A549 (cell line): ENCODE data around the gene ACVR2B.
"Not testable (repeated sequence)": the region's sequence is repeated elsewhere in the genome, so short reads cannot be mapped to it uniquely, and the experiment has no call there.

Experiments used
- CHD2 ChIP-seq: fragments of 150-350 bp; IDR thresholded peaks from 2 replicates; pipeline ENCODE4 v1.6.1; 2014; ENCODE audit warnings: low read length; ENCODE audit not compliant: partially characterized antibody
- CTCF ChIP-seq: fragments of >200 bp; sonication (Bioruptor Twin); formaldehyde crosslinking; IDR thresholded peaks from 3 replicates; pipeline ENCODE4 v1.5.1; 2016
- EP300 ChIP-seq, 2 experiments: fragments of >200 bp; sonication (Bioruptor Twin); formaldehyde crosslinking; IDR thresholded peaks; 2 replicates in 1 of 2; 3 replicates in 1 of 2; pipeline ENCODE4 v1.6.1; 2016 to 2017
- JUN ChIP-seq, 2 experiments: fragments of >200 bp; sonication (Bioruptor Twin); formaldehyde crosslinking; IDR thresholded peaks; 2 replicates in 1 of 2; 3 replicates in 1 of 2; pipeline ENCODE4 v1.6.1; 2016 to 2017
- JUNB ChIP-seq: fragments of >200 bp; sonication (Bioruptor Twin); formaldehyde crosslinking; IDR thresholded peaks from 2 replicates; pipeline ENCODE4 v1.6.1; 2016
- KDM1A ChIP-seq: fragments of 200-600 bp; sonication (generic); IDR thresholded peaks from 2 replicates; pipeline ENCODE4 v1.6.1; 2016; ENCODE audit warnings: low read depth, mild to moderate bottlenecking
- MYC ChIP-seq: IDR thresholded peaks from 2 replicates; pipeline ENCODE4 v1.6.1; 2012; ENCODE audit warnings: mild to moderate bottlenecking, inconsistent platforms, low read length, improper control_type of control experiment, borderline replicate concordance
- POLR2A ChIP-seq: IDR thresholded peaks from 2 replicates; pipeline ENCODE4 v1.6.1; 2012; ENCODE audit warnings: mild to moderate bottlenecking, low read length
- POLR2AphosphoS2 ChIP-seq: conservative IDR thresholded peaks from 2 replicates; pipeline ENCODE4 v1.6.1; 2012; ENCODE audit warnings: low read length, improper control_type of control experiment, inconsistent platforms
- TP53 ChIP-seq: fragments of 250-450 bp; sonication (Bioruptor Pico); IDR thresholded peaks from 2 replicates; pipeline ENCODE4 v1.5.0; 2021; ENCODE audit warnings: mild to moderate bottlenecking, moderate library complexity
- USF2 ChIP-seq: fragments of 450-650 bp; IDR thresholded peaks from 2 replicates; pipeline ENCODE4 v1.6.1; 2014; ENCODE audit warnings: antibody characterized with exemption
- TF ChIP-seq, protein P1 (sequence below): IDR thresholded peaks from 2 replicates; pipeline ENCODE4 v1.6.1; 2012
- TF ChIP-seq, protein P2 (sequence below): fragments of >200 bp; sonication (Bioruptor Twin); formaldehyde crosslinking; IDR thresholded peaks from 3 replicates; pipeline ENCODE4 v1.6.1; 2016
- TF ChIP-seq, protein P3 (sequence below): IDR thresholded peaks from 2 replicates; pipeline ENCODE4 v1.6.1; 2012; ENCODE audit warnings: low read depth, borderline replicate concordance

DNA sequence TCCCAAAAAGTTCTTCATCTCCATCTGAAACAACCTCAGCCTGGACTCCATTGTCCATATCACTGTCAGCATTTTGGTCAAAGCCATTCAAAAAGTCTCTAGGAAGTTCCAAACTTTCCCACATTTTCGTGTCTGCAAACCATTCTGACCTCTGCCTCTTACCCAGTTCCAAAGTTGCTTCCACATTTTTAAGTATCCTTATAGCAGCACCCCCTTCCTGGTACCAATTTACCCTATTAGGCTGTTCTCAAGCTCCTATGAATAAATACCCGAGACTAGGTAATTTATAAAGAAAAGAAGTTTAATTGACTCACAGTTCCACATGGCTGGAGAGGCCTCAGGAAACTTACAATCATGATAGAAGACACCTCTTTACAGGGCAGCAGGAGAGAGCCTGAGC is 20.0 kb upstream of the ACVR2B start:
- not testable (repeated sequence) for TF ChIP-seq CTCF; JUNB; JUN (IDR thresholded peaks at IDR 0.05); USF2; CHD2; TP53 (CRISPR knock-in tag); POLR2AphosphoS2; POLR2A; KDM1A; EP300 (IDR thresholded peaks at IDR 0.05); MYC
- TF ChIP-seq, protein P1, sequence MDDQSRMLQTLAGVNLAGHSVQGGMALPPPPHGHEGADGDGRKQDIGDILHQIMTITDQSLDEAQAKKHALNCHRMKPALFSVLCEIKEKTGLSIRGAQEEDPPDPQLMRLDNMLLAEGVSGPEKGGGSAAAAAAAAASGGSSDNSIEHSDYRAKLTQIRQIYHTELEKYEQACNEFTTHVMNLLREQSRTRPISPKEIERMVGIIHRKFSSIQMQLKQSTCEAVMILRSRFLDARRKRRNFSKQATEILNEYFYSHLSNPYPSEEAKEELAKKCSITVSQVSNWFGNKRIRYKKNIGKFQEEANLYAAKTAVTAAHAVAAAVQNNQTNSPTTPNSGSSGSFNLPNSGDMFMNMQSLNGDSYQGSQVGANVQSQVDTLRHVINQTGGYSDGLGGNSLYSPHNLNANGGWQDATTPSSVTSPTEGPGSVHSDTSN, result not testable (repeated sequence)
- TF ChIP-seq, protein P2, sequence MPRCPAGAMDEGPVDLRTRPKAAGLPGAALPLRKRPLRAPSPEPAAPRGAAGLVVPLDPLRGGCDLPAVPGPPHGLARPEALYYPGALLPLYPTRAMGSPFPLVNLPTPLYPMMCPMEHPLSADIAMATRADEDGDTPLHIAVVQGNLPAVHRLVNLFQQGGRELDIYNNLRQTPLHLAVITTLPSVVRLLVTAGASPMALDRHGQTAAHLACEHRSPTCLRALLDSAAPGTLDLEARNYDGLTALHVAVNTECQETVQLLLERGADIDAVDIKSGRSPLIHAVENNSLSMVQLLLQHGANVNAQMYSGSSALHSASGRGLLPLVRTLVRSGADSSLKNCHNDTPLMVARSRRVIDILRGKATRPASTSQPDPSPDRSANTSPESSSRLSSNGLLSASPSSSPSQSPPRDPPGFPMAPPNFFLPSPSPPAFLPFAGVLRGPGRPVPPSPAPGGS, result not testable (repeated sequence)
- TF ChIP-seq, protein P3, sequence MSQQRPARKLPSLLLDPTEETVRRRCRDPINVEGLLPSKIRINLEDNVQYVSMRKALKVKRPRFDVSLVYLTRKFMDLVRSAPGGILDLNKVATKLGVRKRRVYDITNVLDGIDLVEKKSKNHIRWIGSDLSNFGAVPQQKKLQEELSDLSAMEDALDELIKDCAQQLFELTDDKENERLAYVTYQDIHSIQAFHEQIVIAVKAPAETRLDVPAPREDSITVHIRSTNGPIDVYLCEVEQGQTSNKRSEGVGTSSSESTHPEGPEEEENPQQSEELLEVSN, result not testable (repeated sequence)
